Mesenteric fat pad (tissue), 1 donor: Measurements from ENCODE around the gene BUB1. TPM values are rescaled to one million over a fixed set of nuclear protein-coding genes. Genes with fewer than 3 reads are reported as not detected.
"Not testable (repeated sequence)": the region's sequence is repeated elsewhere in the genome, so short reads cannot be mapped to it uniquely, and the experiment has no call there.

Experiments used
- DNase-seq: peaks from one replicate; pipeline ENCODE4 v3.0.0-alpha.2; 2020; ENCODE audit warnings: low spot score
- total RNA-seq: library from RNA; stranded (reverse); fragmentation: NEBNext Ultra II Directional; extraction: Animal tissue kit (Norgen Biotek cat#: 25700); gene quantifications from one replicate; pipeline ENCODE4 v1.2.1, GENCODE V29; 2021
- donor health status: DM: yes; HTN: yes; CAD: no.

Gene BUB1
- total RNA-seq, 1 donor from 2014 or later: 0.26 TPM

DNA sequence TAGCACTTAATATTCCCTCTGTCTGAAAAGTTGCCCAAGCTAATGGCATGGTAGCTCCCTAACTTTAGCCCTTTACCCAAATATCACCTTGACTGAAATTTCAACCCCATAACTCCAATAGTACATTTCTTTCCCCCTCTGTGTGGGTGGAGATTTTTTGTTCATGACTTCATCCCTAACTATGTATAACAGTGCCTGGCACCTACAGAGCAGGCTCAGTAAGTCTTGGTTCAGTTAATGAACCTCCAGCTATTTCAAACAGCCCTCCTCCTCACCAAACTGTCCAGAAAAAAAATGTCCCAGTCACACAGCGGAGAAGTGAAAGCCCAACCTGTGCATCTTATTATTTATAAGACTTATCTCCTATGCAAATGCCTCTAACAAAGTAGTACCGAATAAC lies 18.6 kb downstream of the BUB1 start:
- DNase-seq: no peak

DNA sequence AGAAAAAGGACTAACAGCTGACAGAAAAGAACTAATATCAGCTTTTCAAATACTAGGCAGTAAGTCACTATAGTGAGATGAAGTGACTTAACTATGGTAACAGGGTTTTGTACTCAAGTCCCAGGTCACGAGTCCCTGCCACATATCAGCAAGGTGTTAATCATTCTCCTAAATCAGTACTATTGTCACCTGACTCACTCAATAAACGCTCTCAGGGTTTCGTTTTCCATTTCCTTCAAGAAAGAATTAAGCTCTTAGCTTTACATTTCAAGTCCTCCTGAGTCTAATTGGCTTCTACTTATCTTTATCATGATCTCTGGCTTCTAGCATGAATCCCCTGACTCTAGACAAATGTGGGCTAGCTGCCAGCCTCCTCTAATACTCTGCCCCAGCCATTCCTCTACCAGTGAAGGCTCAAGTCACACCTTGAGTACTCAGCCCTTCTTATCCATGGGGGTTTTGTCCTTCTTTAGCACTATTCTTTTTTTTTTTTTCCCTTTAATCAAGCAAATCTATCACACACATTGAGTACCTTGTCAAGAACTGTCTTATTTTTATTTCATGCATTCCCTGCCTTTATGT lies 20.0 kb downstream of the BUB1 start:
- DNase-seq: no peak

GRCh38 chr2:110655701-110656100 lies 22.2 kb downstream of the BUB1 start:
- DNase-seq: no peak

DNA sequence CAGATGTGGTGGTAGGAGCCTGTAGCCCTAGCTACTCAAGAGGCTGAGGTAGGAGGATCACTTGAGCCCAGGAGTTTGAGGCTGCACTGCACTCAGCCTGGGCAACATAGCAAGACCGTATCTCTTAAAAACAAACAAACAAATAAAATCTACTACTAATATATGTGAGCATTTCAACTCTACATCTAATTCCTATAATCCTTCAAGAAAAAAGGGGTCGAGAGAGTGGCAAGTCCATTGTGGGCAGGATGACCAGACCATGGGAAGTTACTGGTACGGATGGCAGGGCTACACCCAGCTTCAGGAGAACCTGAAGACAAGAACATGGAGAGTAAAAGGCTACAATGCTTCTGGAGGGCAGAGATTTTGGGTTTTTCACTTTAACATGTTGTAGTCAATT lies 24.0 kb downstream of the BUB1 start:
- no peak for DNase-seq

DNA sequence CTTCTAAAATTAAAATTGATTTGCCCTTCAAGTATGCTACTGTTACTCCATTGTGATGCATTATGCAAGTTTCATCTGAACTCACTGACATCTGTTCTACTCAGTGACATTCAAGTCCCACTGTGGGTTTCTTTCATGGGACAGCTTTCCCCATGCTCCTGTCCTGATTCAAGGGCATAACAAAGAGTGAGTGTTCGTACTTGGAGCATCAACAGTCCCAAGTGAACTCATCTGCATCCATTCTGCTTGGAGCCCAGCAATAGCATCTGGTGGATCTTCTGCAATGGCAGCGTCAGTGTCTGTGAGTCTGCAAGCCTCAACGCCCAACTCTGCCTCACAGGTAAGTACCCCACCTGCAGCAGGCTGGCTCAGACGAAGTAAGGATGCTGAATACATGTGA lies 27.5 kb downstream of the BUB1 start:
- no peak for DNase-seq

DNA sequence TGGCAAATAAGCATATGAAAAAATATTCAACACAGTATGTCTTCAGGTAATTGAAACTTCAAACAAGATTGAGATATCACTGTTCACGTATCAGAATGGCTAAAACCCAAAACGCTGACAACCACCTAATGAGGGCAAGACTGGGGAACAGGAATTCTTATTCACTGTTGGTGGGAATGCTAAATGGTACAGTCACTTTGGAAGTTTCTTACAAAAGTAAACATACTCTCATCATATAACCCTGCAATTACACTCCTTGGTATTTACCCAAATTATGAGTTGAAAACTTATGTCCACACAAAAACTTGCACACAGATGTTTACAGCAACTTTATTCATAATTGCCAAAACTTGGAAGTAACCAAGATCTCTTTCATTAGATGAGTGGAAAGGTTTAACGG lies 30.1 kb downstream of the BUB1 start:
- no peak for DNase-seq

DNA sequence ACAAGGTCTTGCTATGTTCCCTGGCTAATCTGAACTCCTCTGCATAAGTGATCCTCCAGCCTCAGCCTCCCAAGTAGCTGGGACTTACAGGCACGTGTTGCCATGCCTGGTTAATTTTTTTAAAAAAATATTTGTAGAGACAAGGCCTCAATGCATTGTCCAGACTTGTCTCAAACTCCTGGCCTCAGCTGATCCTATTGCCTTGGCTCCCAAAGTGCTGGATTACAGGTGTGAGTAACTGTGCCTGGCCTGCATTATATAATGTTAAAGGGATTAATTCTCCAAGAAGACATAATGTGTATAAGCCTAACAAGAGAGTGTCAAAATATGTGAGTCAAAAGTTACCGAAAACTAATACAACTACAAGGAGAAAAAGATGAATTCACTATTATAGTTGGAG lies 32.2 kb downstream of the BUB1 start:
- no peak for DNase-seq

DNA sequence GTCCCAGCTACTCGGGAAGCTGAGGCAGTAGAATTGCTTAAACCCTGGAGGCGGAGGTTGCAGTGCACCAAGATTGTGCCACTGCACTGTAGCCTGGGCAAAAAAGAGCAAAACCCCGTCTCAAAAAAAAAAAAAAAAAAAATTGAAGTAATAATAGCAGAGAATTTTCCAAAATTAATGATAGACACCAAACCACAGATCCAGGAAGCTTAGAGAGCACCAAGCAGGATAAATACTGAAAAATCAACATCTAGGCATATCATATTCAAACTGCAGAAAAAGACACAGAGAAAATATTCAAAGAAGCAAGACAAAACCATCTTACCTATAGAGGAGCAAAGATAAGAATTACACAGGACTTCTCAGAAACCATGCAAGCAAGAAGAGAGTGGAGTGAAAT lies 33.5 kb downstream of the BUB1 start:
- no peak for DNase-seq

DNA sequence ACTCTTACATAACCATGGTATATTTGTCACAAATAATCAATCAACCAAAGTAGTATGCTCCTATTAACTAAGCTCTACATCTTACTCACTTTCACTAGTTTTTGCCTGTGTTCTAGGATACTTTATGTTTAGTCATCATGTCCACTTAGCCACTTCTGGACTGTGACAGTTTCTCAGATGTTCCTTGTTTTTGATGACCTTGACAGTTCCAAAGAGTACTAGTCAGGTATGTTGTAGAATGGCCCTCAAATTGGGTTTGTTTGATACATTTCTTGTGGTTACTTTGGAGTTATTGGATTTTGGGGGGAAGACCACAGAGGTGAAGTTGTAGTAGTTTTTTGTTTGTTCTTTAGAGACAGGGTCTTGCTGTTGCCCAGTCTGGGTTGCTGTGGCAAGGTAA lies 35.5 kb downstream of the BUB1 start:
- no peak for DNase-seq

DNA sequence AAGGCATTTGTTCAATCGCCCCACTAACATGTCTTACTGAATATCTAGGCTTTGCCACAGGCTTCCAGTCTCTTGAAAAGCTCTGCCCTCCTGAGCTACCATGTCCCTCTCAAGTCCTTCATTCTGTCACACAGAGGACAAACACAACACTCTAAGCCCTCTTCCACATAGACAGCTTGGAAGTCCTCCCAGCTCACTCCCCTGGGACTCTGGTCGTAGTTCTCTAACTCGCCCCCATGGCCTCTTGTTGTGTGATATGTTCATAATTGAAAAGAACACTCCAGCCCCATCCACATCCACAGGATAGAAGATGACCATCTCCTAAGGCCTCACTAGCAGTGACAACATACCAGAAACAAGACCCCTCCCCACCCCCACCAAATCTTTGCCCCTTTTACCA lies 37.9 kb downstream of the BUB1 start:
- DNase-seq: no peak

DNA sequence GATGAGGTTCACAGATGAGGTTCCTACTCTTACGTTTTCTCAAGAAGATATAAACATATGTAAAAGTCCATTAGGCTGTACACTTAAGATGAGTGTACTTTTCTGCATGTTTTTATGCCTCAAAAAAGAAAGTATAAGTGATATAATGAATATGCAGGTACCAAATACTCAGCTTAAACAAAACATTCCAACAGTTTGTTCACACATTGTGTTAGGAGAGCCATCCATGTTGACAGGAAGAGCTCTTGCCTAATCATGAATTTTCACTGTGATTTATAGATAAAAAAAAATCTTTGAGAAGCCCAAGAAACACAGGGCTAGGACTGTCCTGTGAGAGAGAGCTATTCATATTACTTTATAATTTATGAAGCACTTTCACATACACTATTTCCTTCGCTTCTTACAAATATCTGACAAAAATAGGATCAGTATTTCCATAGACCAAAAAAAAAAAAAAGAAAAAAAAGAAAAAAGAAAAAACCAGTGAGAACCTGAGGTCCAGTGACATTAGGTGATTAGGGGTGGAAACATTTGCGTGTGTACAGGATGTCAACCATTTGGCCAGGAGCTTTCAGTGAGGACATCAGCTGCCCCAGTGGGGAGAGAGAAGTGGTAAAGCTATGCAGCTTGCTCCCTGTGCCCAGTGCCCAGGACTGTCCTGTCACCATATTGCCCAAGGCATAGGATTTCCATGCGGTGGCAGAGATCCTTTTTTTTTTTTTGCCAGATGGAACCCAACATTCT lies 38.7 kb downstream of the BUB1 start:
- DNase-seq: no peak

- DNase-seq: no peak
Observed at GRCh38 chr2:110638004-110638403, 39.9 kb downstream of the BUB1 start.

DNA sequence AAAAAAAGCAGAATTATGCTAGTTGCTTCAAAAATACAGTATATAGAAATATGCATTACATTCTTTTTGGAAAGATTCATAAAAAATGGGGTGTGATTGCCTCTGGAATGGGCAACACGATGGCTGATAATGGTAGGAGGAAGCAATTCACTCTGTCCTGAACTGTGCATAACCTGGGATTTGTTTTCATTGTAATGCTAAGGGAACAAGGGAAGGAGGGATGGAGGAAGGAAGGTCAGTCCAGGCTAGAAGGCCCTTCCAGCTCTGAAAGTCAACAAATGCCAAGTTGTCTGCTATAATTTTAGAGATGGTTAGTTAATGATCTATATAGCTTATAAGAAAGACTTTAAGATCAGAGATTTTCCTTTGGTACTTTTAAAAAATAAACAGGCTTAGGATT lies 40.8 kb downstream of the BUB1 start:
- DNase-seq: no peak

DNA sequence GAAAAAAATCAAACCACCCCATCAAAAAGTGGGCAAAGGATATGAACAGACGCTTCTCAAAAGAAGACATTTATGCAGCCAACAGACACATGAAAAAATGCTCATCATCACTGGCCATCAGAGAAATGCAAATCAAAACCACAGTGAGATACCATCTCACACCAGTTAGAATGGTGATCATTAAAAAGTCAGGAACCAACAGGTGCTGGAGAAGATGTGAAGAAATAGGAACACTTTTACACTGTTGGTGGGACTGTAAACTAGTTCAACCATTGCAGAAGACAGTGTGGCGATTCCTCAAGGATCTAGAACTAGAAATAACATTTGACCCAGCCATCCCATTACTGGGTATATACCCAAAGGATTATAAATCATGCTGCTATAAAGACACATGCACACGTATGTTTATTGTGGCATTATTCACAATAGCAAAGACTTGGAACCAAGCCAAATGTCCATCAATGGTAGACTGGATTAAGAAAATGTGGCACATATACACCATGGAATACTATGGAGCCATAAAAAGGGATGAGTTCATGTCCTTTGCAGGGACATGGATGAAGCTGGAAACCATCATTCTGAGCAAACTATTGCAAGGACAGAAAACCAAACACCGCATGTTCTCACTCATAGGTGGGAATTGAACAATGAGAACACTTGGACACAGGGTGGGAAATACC lies 41.8 kb downstream of the BUB1 start:
- not testable (repeated sequence) for DNase-seq

- DNase-seq: not testable (repeated sequence)
Observed at GRCh38 chr2:110627348-110627747, 50.5 kb downstream of the BUB1 start.

DNA sequence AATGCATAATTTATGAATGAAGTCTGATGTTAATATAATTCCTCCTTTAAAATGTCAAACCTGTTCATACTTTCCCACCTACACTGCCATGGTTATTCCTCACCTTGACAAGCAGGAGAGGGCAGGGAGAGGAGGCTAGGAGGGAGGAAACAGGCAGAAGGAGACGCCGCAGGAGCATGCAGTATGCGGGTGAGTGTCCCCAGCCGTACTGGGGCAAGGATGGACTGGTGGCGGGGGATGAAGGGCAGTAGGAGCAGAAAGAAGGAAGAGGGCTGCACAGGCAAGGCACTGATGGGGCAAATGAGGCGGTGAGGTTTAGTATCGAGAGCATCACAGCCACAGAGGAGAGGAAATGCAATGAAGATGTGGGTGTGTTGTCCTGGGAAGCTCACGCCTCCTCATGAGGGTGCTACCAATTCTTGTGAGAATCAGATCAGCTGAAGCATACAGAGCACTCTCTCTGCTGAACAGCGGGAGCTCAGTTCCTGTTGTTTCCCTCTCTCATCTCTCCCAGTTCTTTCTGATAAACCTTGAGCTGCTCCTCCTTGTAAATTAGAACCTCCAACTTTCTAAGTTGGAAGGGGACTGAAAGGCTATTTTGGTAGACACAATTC lies 58.4 kb downstream of the BUB1 start:
- not testable (repeated sequence) for DNase-seq

DNA sequence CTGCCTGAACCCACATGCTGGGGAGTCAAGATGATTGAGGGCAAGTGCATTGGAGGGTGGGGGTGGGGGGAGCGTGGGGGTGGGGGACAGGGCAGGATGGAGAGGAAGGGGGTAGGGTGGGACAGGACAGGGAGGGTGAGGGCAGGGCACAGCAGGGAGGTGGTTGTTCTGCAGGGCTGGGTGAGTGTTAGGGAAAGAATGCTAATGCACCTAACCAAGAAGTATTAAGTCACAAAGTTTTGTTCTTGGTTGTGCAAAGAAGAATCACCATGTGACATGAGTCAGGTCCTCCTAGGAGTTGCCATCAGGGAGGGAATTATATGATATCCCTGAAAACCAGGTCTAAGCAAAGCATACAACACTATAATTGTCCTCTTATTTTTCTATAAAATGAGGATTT lies 63.9 kb downstream of the BUB1 start:
- not testable (repeated sequence) for DNase-seq

GRCh38 chr2:110610613-110611250 lies 67.1 kb downstream of the BUB1 start:
- not testable (repeated sequence) for DNase-seq

GRCh38 chr2:110609843-110610612 lies 67.8 kb downstream of the BUB1 start:
- not testable (repeated sequence) for DNase-seq

DNA sequence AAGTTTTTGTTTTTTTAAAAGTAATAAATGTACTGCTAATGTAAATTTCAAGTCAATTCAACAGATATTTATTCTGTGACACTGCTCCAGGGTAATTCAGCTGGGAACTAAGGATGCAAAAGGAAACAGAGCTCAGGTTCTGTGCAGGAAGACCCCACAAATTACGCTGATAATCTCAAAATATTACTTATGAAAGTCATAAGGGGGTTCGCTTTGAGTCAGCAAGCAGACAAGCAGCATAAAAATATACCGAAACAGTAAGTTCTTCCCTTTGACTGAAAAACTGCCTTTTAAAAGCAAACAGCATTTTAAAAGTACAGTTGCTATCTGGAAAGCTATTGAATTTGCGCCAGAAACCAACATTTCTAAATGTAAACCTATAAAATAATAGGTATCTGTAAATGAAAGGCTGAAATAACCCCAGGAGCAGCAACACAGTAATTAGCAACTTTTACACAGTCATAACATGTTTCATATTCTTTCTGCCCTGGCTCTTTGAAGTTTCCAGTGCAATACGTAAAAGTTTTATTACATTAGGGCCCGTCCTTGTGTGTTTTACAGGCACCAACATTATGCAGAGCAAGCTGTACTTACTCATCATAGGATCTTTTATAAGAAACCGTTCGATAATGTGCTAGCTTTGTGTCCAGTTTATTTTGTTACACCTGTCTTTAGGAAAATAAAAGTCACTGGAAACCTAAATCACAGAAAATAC lies 68.9 kb downstream of the BUB1 start:
- DNase-seq: not testable (repeated sequence)
